Panc1 (cell line): ENCODE data around the gene TRIM44.

ENCODE experiments used
- POLR2AphosphoS5 ChIP-seq: IDR thresholded peaks from 2 replicates; pipeline ENCODE4 v1.6.1; 2012; ENCODE audit warnings: mild to moderate bottlenecking, low read depth, low read length, moderate library complexity
- TF ChIP-seq, protein P1 (sequence below): fragments of 450-650 bp; IDR thresholded peaks from 2 replicates; pipeline ENCODE4 v1.5.1; 2017; ENCODE audit warnings: mild to moderate bottlenecking

DNA sequence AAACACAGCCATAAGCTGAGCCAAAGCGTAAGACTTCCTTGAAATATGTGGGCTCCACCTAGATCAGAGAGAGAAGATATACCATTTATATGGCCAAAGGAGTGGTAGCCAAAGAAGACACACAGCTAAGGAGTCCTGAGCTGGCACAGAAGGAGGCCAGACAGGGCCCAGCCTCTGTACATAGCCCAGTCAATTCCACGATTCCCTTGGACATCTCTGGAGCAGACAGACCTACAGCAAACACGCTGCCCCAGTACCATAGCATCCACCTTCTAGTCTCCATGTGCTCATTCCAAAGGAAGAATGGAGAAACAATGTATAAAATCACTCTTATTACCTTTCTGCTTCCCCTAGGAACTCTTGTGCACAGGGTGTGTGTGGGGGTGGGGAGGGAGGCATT lies 179.2 kb downstream of the TRIM44 start:
- TF ChIP-seq, protein P1, sequence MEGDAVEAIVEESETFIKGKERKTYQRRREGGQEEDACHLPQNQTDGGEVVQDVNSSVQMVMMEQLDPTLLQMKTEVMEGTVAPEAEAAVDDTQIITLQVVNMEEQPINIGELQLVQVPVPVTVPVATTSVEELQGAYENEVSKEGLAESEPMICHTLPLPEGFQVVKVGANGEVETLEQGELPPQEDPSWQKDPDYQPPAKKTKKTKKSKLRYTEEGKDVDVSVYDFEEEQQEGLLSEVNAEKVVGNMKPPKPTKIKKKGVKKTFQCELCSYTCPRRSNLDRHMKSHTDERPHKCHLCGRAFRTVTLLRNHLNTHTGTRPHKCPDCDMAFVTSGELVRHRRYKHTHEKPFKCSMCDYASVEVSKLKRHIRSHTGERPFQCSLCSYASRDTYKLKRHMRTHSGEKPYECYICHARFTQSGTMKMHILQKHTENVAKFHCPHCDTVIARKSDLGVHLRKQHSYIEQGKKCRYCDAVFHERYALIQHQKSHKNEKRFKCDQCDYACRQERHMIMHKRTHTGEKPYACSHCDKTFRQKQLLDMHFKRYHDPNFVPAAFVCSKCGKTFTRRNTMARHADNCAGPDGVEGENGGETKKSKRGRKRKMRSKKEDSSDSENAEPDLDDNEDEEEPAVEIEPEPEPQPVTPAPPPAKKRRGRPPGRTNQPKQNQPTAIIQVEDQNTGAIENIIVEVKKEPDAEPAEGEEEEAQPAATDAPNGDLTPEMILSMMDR: no peak
- TF ChIP-seq POLR2AphosphoS5: no peak
